ENCODE data around the gene CPLX1. TPM values are rescaled to one million over a fixed set of nuclear protein-coding genes. Genes with fewer than 3 reads are reported as not detected.

Gene CPLX1
- polyA plus RNA-seq, 1 donor (not counting 4 experiments of a cell fraction or from before 2014, with no cell fraction given), result 0.04 TPM

- H3K4me1 ChIP-seq (ENCODE audit: control insufficient read depth, extremely low read depth, insufficient read depth, low read length), result no peaks in the 10 kb centered on the region
- no peak overlapping the region for H3K27ac ChIP-seq (ENCODE audit: control insufficient read depth, insufficient read depth, low read length)
- H4K20me1 ChIP-seq (ENCODE audit: control insufficient read depth, extremely low read depth, insufficient read depth, low read length), result no peaks in the 10 kb centered on the region
- H3K79me2 ChIP-seq (ENCODE audit: control insufficient read depth, insufficient read depth, low read length), result no peaks in the 10 kb centered on the region
- no peaks in the 10 kb centered on the region for H3K9me1 ChIP-seq (ENCODE audit: control insufficient read depth, extremely low read depth, insufficient read depth, low read length)
- FAIRE-seq (no peak), DNase-seq (ENCODE audit: low read depth, low spot score) (no peak)
- H3K4me3 ChIP-seq (ENCODE audit: control insufficient read depth in 2 of 3, extremely low read depth in 1 of 3, insufficient read depth in 2 of 3, low read depth in 1 of 3, low read length in 3 of 3), result no peak overlapping the region
- no peaks in the 10 kb centered on the region for H3K27me3 ChIP-seq (ENCODE audit: control insufficient read depth, extremely low read depth, insufficient read depth, low read length)
- TF ChIP-seq EZH2 (IDR thresholded peaks at IDR 0.05; ENCODE audit: low read length) (no peak), CTCF (optimal IDR thresholded peaks at IDR 0.05 in 1 of 3, IDR thresholded peaks at IDR 0.05 in 1 of 3, conservative IDR thresholded peaks at IDR 0.05 in 1 of 3; ENCODE audit: extremely low read depth in 1 of 3, insufficient read depth in 2 of 3, low read length in 3 of 3) (no peak)
- H3K9ac ChIP-seq (ENCODE audit: control insufficient read depth, extremely low read depth, insufficient read depth, low read length), result no peak overlapping the region
- H3K36me3 ChIP-seq (ENCODE audit: control insufficient read depth in 2 of 2, extremely low read depth in 1 of 2, insufficient read depth in 2 of 2, low read length in 2 of 2), result peaks cover 23 to 27% of the 10 kb centered on the region in 2 experiments
- no peaks in the 10 kb centered on the region for H3K9me3 ChIP-seq (ENCODE audit: control insufficient read depth, low read depth, low read length)
- dilution Hi-C loops (cut with MboI; ENCODE audit: extremely low pct_ligation_motif_present, low sequenced_read_pairs), result no loop called here
- H2AFZ ChIP-seq (ENCODE audit: control insufficient read depth, low read length), result no peak overlapping the region
- no peak overlapping the region for H3K4me2 ChIP-seq (ENCODE audit: control insufficient read depth, extremely low read depth, insufficient read depth, low read depth, low read length)
Observed at GRCh38 chr4:858831-859451, 33.0 kb upstream of the CPLX1 start.

DNA sequence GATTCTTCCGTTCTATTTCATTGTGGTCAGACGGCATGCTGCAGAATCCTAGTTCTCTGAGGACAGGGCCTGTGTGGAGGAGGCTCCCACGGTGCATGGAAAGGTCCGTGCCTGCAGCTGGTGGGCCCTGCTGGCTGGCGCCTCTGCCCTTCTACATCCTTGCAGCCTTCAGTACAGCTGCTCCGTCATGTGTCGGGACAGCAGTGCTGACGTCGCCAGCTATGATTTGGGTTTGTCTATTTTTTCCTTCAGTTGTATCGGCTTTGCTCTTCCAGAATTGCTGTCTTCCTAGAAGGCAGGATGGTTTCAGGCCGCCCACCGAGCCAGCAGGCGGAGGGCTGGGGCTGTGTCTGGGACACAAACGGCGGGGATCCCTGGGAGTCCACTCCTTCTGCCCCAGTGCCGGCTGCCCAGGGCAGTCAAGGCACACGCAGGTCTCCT, 32.1 kb upstream of the CPLX1 start:
- Histone ChIP-seq H3K79me2 (ENCODE audit: control insufficient read depth, insufficient read depth, low read length) (no peaks in the 10 kb centered on the region), H3K27me3 (ENCODE audit: control insufficient read depth, extremely low read depth, insufficient read depth, low read length) (no peaks in the 10 kb centered on the region), H3K9me3 (ENCODE audit: control insufficient read depth, low read depth, low read length) (no peaks in the 10 kb centered on the region), H3K4me3 (ENCODE audit: control insufficient read depth in 2 of 3, extremely low read depth in 1 of 3, insufficient read depth in 2 of 3, low read depth in 1 of 3, low read length in 3 of 3) (no peak overlapping the region), H3K4me2 (ENCODE audit: control insufficient read depth, extremely low read depth, insufficient read depth, low read depth, low read length) (no peak overlapping the region), H3K36me3 (ENCODE audit: control insufficient read depth in 2 of 2, extremely low read depth in 1 of 2, insufficient read depth in 2 of 2, low read length in 2 of 2) (peaks cover 20 to 24% of the 10 kb centered on the region in 2 experiments), H4K20me1 (ENCODE audit: control insufficient read depth, extremely low read depth, insufficient read depth, low read length) (no peaks in the 10 kb centered on the region), H2AFZ (ENCODE audit: control insufficient read depth, low read length) (no peak overlapping the region), H3K9me1 (ENCODE audit: control insufficient read depth, extremely low read depth, insufficient read depth, low read length) (no peaks in the 10 kb centered on the region), H3K27ac (ENCODE audit: control insufficient read depth, insufficient read depth, low read length) (no peak overlapping the region), H3K9ac (ENCODE audit: control insufficient read depth, extremely low read depth, insufficient read depth, low read length) (no peak overlapping the region), H3K4me1 (ENCODE audit: control insufficient read depth, extremely low read depth, insufficient read depth, low read length) (no peaks in the 10 kb centered on the region)
- FAIRE-seq, result no peak
- dilution Hi-C loops (cut with MboI; ENCODE audit: extremely low pct_ligation_motif_present, low sequenced_read_pairs), result no loop called here
- no peak for DNase-seq (ENCODE audit: low read depth, low spot score)
- no peak for TF ChIP-seq CTCF (optimal IDR thresholded peaks at IDR 0.05 in 1 of 3, IDR thresholded peaks at IDR 0.05 in 1 of 3, conservative IDR thresholded peaks at IDR 0.05 in 1 of 3; ENCODE audit: extremely low read depth in 1 of 3, insufficient read depth in 2 of 3, low read length in 3 of 3)
- TF ChIP-seq EZH2 (IDR thresholded peaks at IDR 0.05; ENCODE audit: low read length), result no peak

Data from keratinocyte (primary cell).